ENCODE results near the gene TAPBP.

GRCh38 chr6:33315793-33316602 is 2.1 kb upstream of the TAPBP start:
- no peak for TF ChIP-seq CTCF (IDR thresholded peaks at IDR 0.05)
- TF ChIP-seq POLR2A (IDR thresholded peaks at IDR 0.05) = no peak

Data from vagina (tissue), 2 donors.